Measurements from ENCODE around the gene BAZ1B.

- TF ChIP-seq CTCF (IDR thresholded peaks at IDR 0.05) (no peak), ZFX (IDR thresholded peaks at IDR 0.05; ENCODE audit: borderline replicate concordance) (no peak)
Observed at GRCh38 chr7:73509463-73509862, 12.6 kb downstream of the BAZ1B start.
